ENCODE data around the gene PAK5. TPM values are rescaled to one million over a fixed set of nuclear protein-coding genes. Genes with fewer than 3 reads are reported as not detected.

PAK5 gene
- total and polyA plus RNA-seq, 2 experiments from 2014 or later: 0.57 to 1.1 TPM

- Mint-ChIP-seq H3K27me3 (ENCODE audit: insufficient read depth, low read depth, poor library complexity) (peaks cover 20% of the 10 kb centered on the region), H3K4me1 (peaks cover 60% of the 10 kb centered on the region), H3K27ac (no peak overlapping the region), H3K36me3 (ENCODE audit: low read depth) (0 out of 3 replicates have a peak, but pooled peaks cover 2% of the 10 kb centered on the region), H3K9me3 (no peaks in the 10 kb centered on the region; the same call in 2 of the 3 replicates), H3K4me3 (no peak overlapping the region)
- Histone ChIP-seq H3K27me3 (ENCODE audit: insufficient read depth) (peaks cover 49% of the 10 kb centered on the region), H3K36me3 (ENCODE audit: insufficient read depth) (no peaks in the 10 kb centered on the region), H3K9me2 (ENCODE audit: insufficient read depth) (no peaks in the 10 kb centered on the region), H3K27ac (ENCODE audit: low read depth) (no peak overlapping the region), H3K79me2 (replicated peaks; ENCODE audit: insufficient read depth) (no peaks in the 10 kb centered on the region), H3K4me1 (ENCODE audit: insufficient read depth) (peaks cover 54% of the 10 kb centered on the region), H3K4me3 (no peak overlapping the region), H2AFZ (no peak overlapping the region), H3F3A (replicated peaks; ENCODE audit: low read depth) (no peaks in the 10 kb centered on the region), H4K20me1 (replicated peaks; ENCODE audit: insufficient read depth) (no peaks in the 10 kb centered on the region), H3K4me2 (no peak overlapping the region)
- ATAC-seq (no peak), DNase-seq (ENCODE audit: low spot score) (no peak)
- TF ChIP-seq NANOG (IDR thresholded peaks at IDR 0.05; ENCODE audit: borderline replicate concordance): no peak
- no peak for TF ChIP-seq CTCF (conservative IDR thresholded peaks at IDR 0.05; ENCODE audit: low read depth in 2 of 2)
- no peak for TF ChIP-seq EZH2 (IDR thresholded peaks at IDR 0.05; ENCODE audit: low read depth, unreplicated experiment)
- no peak for TF ChIP-seq REST (IDR thresholded peaks at IDR 0.05; ENCODE audit: unreplicated experiment)
- TF ChIP-seq ZNF114 (CRISPR knock-in tag; IDR thresholded peaks at IDR 0.05): no peak
- TF ChIP-seq POLR2AphosphoS5 (IDR thresholded peaks at IDR 0.05; ENCODE audit: low read depth): no peak
- TF ChIP-seq ZNF331 (CRISPR knock-in tag; IDR thresholded peaks at IDR 0.05; ENCODE audit: low read depth): no peak
- TF ChIP-seq CREB1 (CRISPR knock-in tag; IDR thresholded peaks at IDR 0.05; ENCODE audit: low read depth): no peak
- no peak for TF ChIP-seq ETS1 (IDR thresholded peaks at IDR 0.05)
- no peak for TF ChIP-seq JUNB (IDR thresholded peaks at IDR 0.05; ENCODE audit: unreplicated experiment)
- TF ChIP-seq ZNF462 (CRISPR knock-in tag; IDR thresholded peaks at IDR 0.05): no peak
- no peak for TF ChIP-seq EZH2phosphoT487 (IDR thresholded peaks at IDR 0.05; ENCODE audit: unreplicated experiment)
- no peak for TF ChIP-seq STAT1 (IDR thresholded peaks at IDR 0.05; ENCODE audit: unreplicated experiment)
Observed at GRCh38 chr20:9575836-9576235, 263.0 kb downstream of the PAK5 start.
